Left cardiac atrium (tissue), 4 donors: ENCODE data around the gene CASTOR1. TPM values are rescaled to one million over a fixed set of nuclear protein-coding genes. Genes with fewer than 3 reads are reported as not detected.

Source experiments
- ATAC-seq, 2 donors: fragments of 200-7000 bp; cut with Tn5 transposase; one replicate each; pipeline ENCODE4 v1.9.1; 2020; ENCODE audit warnings: mild to moderate bottlenecking in 2 of 2, moderate library complexity in 2 of 2
- DNase-seq: peaks from one replicate; pipeline ENCODE4 v3.0.0-alpha.2; 2020
- intact Hi-C, 2 donors: fragments of 100-400 bp; cut with DNase I; formaldehyde crosslinking; loops; one replicate each; pipeline versions ENCODE4 v1.14.1 to v1.15.1; 2022 to 2023
- total RNA-seq, 2 donors: library from RNA; stranded (reverse); fragmentation: NEBNext Ultra II Directional; extraction: Animal tissue kit (Norgen Biotek cat#: 25700); gene quantifications; one replicate each; pipeline ENCODE4 v1.2.1, GENCODE V29; 2021
- donor health status: DM: no; HTN: yes; CAD: no.
- donor health status: DM: no; HTN: yes; CAD: no; lungs with severe emphysema.
- donor health status: DM: yes; HTN: yes; CAD: no.
- donor health status: Dilated cardiomyopathy.

CASTOR1 gene
- total RNA-seq, 2 donors from 2014 or later = 7.4 to 9.4 TPM

DNA sequence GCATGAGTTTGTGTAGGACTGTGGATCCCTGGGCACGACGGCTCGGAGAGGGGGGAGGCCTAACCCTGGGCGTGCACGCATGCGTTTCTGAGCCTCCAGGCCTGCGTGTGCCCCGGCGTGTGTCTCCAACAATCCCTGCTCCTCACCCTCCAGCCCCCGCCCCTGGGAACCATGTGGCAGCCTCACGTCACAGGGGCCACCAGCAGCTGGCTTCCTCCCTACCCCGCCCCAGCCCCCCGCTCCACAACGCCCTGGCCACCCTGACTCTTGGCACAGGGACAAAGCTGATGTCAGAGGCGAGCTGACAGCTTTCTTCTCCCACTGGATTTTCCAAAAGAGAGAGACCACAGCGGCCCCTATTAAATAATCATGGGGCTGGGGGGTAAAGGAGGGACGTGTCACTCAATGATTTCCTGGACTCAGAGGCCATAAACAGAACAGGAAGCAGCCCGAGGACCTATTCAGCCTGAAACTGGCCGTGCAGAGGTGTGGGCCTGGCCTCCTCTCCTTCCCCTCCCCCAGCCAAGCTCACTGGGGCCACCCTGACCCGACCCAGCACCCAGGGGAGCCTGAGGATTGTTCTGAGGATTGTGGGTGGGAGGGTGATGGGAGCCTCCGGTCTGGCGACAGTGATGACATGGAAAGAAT lies 36.0 kb downstream of the CASTOR1 start:
- DNase-seq (peak; percentile 86), ATAC-seq (peak; percentile 37 to 41)
- intact Hi-C loops = no loop called here

GRCh38 chr22:30252411-30253204 lies 36.7 kb downstream of the CASTOR1 start:
- intact Hi-C loops = no loop called here
- DNase-seq (no peak), ATAC-seq (no peak)

DNA sequence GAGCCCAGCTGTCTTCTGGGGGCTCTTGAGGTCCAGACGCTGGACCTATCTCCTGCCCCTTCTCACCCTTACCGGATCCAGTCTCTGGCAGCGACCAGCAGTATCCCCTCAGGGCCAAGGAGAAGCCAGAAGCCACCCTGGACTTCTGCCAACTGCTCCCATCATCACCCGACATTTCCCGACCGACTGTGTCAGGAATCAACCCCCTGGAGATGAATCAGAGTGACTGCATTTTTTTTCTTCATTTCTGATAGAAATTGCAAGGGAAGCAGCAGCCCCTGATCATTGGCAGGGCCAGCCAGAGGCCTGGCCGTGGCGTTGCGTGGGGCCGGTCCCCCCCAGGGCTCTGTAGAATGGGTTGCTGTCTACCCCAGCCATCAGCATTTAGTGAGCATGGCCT lies 37.6 kb downstream of the CASTOR1 start:
- peak; percentile 66 for DNase-seq
- intact Hi-C loops = no loop called here
- ATAC-seq = no peak

GRCh38 chr22:30250661-30251267 lies 38.5 kb downstream of the CASTOR1 start:
- intact Hi-C loops = no loop called here
- DNase-seq (no peak), ATAC-seq (peak in 1 of 2 donors; percentile 47)

DNA sequence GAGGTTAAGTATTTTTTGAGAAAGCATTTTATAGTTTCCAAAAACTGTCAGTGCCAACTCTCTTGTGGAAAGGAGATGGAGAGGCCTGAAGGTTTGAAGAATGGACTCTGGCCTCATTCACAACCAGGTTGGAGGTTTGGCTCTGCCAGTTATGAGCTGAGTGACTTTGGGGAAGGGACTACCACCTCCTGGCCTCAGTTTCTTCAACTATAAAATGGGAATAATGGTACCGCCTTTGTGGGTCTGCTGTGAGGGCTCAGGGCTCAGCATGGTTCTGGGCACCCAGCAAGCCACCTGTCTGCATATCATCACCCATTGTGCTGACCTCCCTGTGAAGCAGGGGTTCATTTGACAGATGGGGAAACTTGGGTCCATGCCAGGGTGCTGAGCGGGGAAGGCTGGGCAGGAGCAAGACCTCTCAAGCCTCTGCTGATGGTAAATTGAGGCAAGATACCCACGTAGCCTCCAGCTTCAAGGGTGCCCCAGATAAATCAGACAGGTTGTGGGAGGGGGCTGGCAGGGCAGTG lies 39.2 kb downstream of the CASTOR1 start:
- intact Hi-C loops = no loop called here
- ATAC-seq = no peak
- DNase-seq = no peak

- ATAC-seq = peak in 1 of 2 donors; percentile 44
- intact Hi-C loops = no loop called here
- DNase-seq = peak; percentile 85
These were observed 40.0 kb downstream of the CASTOR1 start for GRCh38 chr22:30249049-30250038.

DNA sequence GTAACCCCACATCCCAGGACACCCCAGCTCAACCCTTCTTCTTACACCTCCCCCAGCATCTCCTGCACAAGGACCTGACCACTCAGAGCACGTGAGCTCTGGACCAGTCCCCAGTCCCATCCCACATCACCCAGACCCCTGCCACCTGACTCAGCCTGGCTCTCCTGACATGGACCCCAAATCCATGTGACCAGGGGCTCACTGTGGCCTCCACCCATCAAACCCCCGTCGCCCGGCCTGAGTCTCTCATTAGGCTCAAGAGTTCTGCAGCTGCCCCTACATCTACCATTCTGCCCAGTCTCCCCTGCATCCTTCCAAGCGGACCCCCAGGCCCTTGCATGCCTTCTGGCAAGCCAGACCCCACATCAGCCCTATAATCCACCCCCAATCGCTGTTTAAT lies 40.8 kb downstream of the CASTOR1 start:
- no peak for DNase-seq
- intact Hi-C loops = no loop called here
- no peak for ATAC-seq

GRCh38 chr22:30247974-30248373 lies 41.3 kb downstream of the CASTOR1 start:
- intact Hi-C loops = loop anchor here in 1 of 2 donors (2.0 kb wide), 1 partner anchor 39 kb away; no protein-coding TSS in a partner anchor
- ATAC-seq = no peak

GRCh38 chr22:30247561-30247960 lies 41.7 kb downstream of the CASTOR1 start:
- intact Hi-C loops = loop anchor here in 1 of 2 donors (2.0 kb wide), 1 partner anchor 39 kb away; no protein-coding TSS in a partner anchor
- DNase-seq = no peak
- no peak for ATAC-seq

More at GRCh38 chr22:30247974-30248373, 41.3 kb downstream of the CASTOR1 start:
- DNase-seq = no peak

DNA sequence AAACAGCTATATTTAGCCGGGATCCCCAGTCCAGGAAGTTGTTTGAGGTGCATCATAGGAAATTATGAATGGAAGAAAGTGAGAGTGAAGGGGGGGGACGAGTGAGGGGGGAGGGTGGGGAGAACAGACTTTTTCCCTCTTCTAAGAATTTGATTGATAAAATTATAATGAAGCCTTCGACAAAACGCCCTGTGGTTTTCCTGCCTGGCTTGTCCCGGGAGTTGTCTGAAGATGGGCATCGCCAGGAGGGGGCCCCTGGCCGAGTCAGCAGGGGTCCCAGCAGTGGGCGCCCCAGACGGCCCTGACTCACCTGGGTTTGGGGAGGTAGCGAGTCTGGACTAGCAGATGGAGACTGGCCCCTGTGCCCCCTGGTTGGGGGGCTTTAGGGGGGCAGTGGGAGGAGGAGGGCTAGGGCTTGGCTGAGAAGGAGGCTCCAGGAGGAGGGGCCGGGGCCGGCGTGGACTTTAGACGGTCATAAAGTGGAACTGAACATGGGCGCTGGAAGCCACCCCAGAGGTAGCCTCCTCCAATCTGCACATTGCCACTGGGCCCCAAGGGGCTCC lies 42.4 kb downstream of the CASTOR1 start:
- intact Hi-C loops = loop anchor here in 1 of 2 donors (2.0 kb wide), 1 partner anchor 38 kb away; no protein-coding TSS in a partner anchor
- no peak for DNase-seq

DNA sequence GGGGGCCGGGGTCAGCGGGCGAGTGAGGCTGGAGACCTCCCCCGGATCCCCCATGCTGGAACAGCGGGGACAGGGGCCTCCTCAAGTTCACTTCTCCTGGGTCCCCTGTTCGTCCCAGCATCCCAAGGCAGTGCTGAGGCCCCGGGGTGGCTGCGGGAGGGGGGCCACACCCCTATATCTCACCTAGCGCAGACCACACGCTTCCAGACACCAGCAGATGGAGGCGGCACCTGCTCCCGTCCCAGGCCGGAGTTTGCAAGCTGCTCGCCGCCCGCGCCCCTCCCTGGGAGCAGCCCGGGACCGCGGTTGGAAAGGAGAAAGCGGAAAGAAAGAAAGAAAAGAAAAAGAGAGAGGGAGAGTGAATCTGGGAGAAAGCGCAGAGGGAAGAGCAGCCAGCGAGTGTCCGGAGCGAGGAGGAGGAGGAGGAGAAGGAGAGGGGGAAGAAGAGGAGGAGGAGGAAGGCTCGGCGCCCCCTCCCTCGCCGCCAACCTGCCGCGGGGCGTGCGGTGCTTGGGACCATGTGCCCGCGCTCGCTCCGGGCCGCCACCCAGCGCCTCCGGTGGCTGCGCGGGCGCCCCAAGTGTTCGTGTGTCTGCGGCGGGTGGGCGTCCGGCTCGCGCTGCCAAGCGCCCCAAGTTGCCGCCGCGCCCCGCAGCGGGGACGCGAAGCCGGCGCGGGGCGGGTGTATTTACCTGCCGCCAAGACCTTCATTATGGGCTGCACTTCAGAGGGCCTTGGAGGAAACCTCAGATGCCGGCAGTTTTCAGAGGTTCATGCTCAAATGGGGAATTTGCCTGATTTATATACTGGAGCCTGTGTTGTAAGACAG lies 43.1 kb downstream of the CASTOR1 start, which contains the start of gene LIF:
TSS of gene LIF (minus strand) at position 775 of the 829 bp plus-strand sequence. CDS start at position 711, 64 bp downstream.
- DNase-seq (no peak), ATAC-seq (peak; percentile 4 to 32)
- intact Hi-C loops = loop anchor here in 1 of 2 donors (2.0 kb wide), 1 partner anchor 37 kb away; no protein-coding TSS in a partner anchor

More for the DNA sequence above, 42.4 kb downstream of the CASTOR1 start:
- ATAC-seq = no peak

- intact Hi-C loops = no loop called here
- no peak for DNase-seq
- no peak for ATAC-seq
These were observed 43.9 kb downstream of the CASTOR1 start for GRCh38 chr22:30245181-30245984.

DNA sequence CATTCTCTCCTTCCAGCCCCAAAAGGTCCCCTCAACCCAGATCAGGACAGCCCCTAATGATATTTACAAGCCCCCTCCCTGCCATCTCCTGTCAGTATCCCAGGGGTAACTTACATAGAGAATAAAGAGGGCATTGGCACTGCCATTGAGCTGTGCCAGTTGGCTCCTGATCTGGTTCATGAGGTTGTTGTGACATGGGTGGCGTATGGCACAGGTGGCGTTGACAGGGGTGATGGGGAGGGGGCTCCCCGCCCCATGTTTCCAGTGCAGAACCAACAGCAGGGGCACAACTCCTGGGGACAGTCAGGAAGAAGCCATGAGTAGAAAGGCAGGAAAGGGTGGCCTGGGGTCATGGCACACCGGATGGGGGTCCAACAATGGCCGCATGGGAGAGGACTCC lies 44.7 kb downstream of the CASTOR1 start:
- ATAC-seq (no peak), DNase-seq (no peak)
- intact Hi-C loops = no loop called here

DNA sequence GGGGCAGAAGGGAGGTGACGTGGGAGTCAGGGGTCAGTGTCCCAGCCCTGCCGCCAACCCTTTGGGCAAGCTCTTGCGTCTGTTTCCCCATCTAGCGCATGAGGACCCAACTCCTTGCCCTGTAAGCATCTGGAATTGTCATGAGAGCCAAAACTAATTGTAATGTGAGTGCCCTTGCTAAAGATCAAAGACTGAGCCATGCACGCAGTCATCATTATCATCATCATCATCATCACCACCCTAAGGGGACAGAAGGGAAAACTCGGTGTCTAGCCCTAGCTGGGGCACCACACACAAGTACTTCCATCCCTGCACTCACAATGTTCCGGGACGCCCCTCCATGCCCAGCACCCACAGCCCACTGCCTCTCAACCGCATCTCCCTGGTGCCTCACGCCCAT lies 45.2 kb downstream of the CASTOR1 start:
- DNase-seq (no peak), ATAC-seq (no peak)
- intact Hi-C loops = no loop called here

DNA sequence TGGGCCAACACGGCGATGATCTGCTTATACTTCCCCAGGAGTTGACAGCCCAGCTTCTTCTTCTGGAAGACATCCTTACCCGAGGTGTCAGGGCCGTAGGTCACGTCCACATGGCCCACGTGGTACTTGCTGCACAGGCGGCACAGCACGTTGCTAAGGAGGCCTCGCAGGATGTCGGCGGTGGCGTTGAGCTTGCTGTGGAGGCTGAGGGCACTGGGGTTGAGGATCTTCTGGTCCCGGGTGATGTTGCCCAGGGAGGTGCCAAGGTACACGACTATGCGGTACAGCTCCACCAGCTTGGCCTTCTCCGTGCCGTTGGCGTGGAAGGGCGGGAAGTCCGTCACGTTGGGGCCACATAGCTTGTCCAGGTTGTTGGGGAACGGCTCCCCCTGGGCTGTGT lies 45.6 kb downstream of the CASTOR1 start:
- intact Hi-C loops = no loop called here
- ATAC-seq = no peak
- DNase-seq = no peak

DNA sequence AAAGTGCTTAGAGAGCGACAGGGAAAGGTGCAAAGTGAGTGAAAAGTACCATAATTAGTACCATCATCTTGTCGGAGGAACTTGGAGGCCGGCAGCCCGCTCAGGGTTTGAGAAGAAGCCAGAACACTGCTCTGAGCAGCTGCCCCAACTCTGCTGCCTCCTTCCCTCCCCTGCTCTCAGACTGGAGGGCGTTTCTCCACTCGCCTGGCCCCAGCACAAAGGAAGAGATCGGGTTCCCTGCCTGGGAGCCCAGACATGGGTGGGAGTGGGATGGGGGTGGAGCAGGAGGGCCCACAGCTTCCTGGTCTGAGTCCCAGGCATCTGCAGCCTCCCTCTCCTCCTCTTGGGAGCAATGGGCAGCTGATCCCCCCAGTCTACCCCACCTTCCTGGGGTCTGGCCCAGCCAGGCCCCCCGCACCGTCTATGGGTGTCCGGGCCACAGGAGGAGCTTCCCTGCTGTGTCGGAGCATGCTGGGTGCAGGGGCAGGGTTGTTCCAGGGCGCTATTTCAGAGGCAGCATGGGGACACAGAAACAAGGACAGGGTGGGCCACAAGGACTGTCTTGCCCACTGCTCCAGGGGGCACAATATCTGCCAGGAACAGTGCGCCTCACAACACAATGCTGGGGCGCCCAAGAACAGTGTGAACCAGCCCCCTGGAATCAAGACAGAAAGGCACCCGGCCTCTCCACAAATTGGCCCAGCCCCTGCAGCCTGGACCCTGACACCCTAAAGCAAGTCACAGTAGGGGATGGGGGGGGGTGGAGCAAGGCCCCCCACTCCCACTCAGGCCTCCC lies 47.5 kb downstream of the CASTOR1 start:
- intact Hi-C loops = no loop called here
- no peak for DNase-seq
- ATAC-seq = peak in 1 of 2 donors; percentile 37
